ENCODE results near the gene IPO13.

DNA sequence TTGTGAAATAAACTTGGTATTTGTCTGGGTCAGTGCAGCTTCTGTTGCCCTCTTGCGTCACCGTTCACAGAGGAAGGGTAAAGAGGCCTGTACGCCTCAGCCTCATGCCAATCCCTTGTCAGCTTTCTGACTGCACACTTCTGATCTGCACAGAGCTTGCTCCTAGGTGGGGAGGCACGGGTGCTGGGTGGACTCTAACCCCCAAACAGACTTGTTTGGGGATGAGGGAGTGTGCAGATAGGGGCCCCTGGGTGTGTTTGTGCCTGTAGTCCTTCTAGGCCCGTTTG lies 31.5 kb downstream of the IPO13 start:
- TF ChIP-seq CTCF (IDR thresholded peaks at IDR 0.05 in 8 of 11, conservative IDR thresholded peaks at IDR 0.05 in 3 of 11) = no peak
- TF ChIP-seq POLR2A (IDR thresholded peaks at IDR 0.05) = no peak
- no peak for TF ChIP-seq POLR2AphosphoS5 (IDR thresholded peaks at IDR 0.05)

Measured in spleen (tissue), 7 donors.